ENCODE results near the gene CEP112. TPM values are rescaled to one million over a fixed set of nuclear protein-coding genes. Genes with fewer than 3 reads are reported as not detected.
"Not testable (repeated sequence)": the region's sequence is repeated elsewhere in the genome, so short reads cannot be mapped to it uniquely, and the experiment has no call there.

The CEP112 gene
- total and polyA plus RNA-seq, 7 donors, result 4.5 to 19.4 (median 9.7) TPM

- Histone ChIP-seq H3K27ac (no peak overlapping the region), H3K27me3 (ENCODE audit: insufficient read depth in 3 of 3, low read length in 2 of 3) (no peaks in the 10 kb centered on the region), H3K4me1 (no peaks in the 10 kb centered on the region), H3K9me3 (peaks cover 9% of the 10 kb centered on the region), H3K36me3 (ENCODE audit: insufficient read depth in 1 of 2, low read depth in 1 of 2) (no peaks in the 10 kb centered on the region), H3K4me3 (no peak overlapping the region)
- 99 to 100% (median 100%) methylated on average over 1 of the region's 1 CpG for WGBS, 3 donors
- ATAC-seq (no peak), DNase-seq (no peak)
- no peak for TF ChIP-seq CTCF (IDR thresholded peaks at IDR 0.05)
- intact Hi-C loops (cut with DNase I), result no loop called here
Observed at GRCh38 chr17:66089764-66090163, 102.2 kb downstream of the CEP112 start.

- no peak for ATAC-seq
- no peaks in the 10 kb centered on the region for H3K27me3 ChIP-seq (ENCODE audit: insufficient read depth in 3 of 3, low read length in 2 of 3)
- no peak overlapping the region for H3K4me3 ChIP-seq
- no peak for DNase-seq
- intact Hi-C loops (cut with DNase I), result no loop called here
- 98 to 100% (median 100%) methylated on average over 4 of the region's 4 CpGs for WGBS, 3 donors
- H3K9me3 ChIP-seq, result peaks cover 9% of the 10 kb centered on the region
- no peak overlapping the region for H3K27ac ChIP-seq
- TF ChIP-seq CTCF (IDR thresholded peaks at IDR 0.05), result no peak
- H3K4me1 ChIP-seq, result no peaks in the 10 kb centered on the region
- no peaks in the 10 kb centered on the region for H3K36me3 ChIP-seq (ENCODE audit: insufficient read depth in 1 of 2, low read depth in 1 of 2)
Observed at GRCh38 chr17:66088173-66088572, 103.8 kb downstream of the CEP112 start.

DNA sequence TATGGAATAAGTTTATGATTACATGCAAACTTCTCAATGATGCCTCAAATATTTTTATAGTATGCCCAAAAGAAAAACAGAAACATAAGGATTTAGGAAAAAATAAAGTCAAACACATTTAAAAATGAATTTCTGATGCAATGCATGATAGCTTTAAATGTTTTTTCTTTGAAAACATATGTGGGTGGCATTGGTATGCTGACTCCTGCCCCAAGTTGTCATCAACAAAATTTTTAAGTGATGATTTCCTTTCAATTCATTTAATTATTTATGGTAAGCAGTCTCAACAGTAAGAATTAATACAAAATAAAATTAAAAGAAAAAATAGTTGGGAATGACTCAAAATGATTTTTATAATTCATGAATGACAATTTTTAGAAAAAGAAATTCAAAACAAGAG lies 104.9 kb downstream of the CEP112 start:
- no peak for ATAC-seq
- Histone ChIP-seq H3K4me1 (no peaks in the 10 kb centered on the region), H3K9me3 (peaks cover 9% of the 10 kb centered on the region), H3K27me3 (ENCODE audit: insufficient read depth in 3 of 3, low read length in 2 of 3) (no peaks in the 10 kb centered on the region), H3K36me3 (ENCODE audit: insufficient read depth in 1 of 2, low read depth in 1 of 2) (no peaks in the 10 kb centered on the region), H3K4me3 (no peak overlapping the region), H3K27ac (no peak overlapping the region)
- DNase-seq, result no peak
- no peak for TF ChIP-seq CTCF (IDR thresholded peaks at IDR 0.05)
- intact Hi-C loops (cut with DNase I), result no loop called here

DNA sequence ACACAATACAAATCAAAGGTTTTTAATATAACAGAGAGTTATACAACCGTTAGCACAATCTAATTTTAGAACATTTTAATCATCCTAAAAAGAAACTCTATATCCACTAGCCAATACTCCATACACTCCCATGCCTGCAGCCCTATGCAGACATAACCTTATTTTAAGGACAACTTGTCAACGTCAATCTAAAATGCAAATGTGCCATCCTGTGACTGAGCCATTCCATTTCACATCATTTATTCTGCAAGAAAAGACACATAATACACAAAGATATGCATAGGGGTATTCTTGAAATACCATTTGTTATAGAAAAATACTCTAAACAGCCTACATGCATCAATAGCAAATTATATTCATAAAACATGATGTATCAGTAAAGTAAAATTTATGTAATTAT lies 106.7 kb downstream of the CEP112 start:
- Histone ChIP-seq H3K36me3 (ENCODE audit: insufficient read depth in 1 of 2, low read depth in 1 of 2) (no peaks in the 10 kb centered on the region), H3K4me1 (no peaks in the 10 kb centered on the region), H3K27me3 (ENCODE audit: insufficient read depth in 3 of 3, low read length in 2 of 3) (no peaks in the 10 kb centered on the region), H3K9me3 (peaks cover 7% of the 10 kb centered on the region), H3K4me3 (no peak overlapping the region), H3K27ac (no peak overlapping the region)
- intact Hi-C loops (cut with DNase I), result no loop called here
- DNase-seq (no peak), ATAC-seq (no peak)
- no peak for TF ChIP-seq CTCF (IDR thresholded peaks at IDR 0.05)
- 30 to 42% (median 39%) methylated on average over 2 of the region's 2 CpGs for WGBS, 3 donors

- DNase-seq; H3K9me3 ChIP-seq; H3K4me1 ChIP-seq; H3K27ac ChIP-seq; H3K4me3 ChIP-seq; H3K36me3 ChIP-seq (ENCODE audit: insufficient read depth in 1 of 2, low read depth in 1 of 2); intact Hi-C loops (cut with DNase I); ATAC-seq; H3K27me3 ChIP-seq (ENCODE audit: insufficient read depth in 3 of 3, low read length in 2 of 3): not testable (repeated sequence)
- WGBS, 3 donors, result 94 to 100% (median 99%) methylated on average over 3 of the region's 3 CpGs
Observed at GRCh38 chr17:66080670-66081069, 111.3 kb downstream of the CEP112 start.
